Stimulated activated CD4-positive, alpha-beta T cell treated with anti-CD3 and anti-CD28 coated beads, Interleukin-1b, Interleukin-23, amount 100 ng/mL, for 24 hours (primary cell): ENCODE results near the gene CDK3.

Experiments used
- DNase-seq, 4 experiments: peaks; one replicate each; pipeline ENCODE4 v3.0.0-alpha.2; 2020; ENCODE audit warnings: low read depth in 4 of 4, low spot score in 1 of 4

CDK3 gene

DNA sequence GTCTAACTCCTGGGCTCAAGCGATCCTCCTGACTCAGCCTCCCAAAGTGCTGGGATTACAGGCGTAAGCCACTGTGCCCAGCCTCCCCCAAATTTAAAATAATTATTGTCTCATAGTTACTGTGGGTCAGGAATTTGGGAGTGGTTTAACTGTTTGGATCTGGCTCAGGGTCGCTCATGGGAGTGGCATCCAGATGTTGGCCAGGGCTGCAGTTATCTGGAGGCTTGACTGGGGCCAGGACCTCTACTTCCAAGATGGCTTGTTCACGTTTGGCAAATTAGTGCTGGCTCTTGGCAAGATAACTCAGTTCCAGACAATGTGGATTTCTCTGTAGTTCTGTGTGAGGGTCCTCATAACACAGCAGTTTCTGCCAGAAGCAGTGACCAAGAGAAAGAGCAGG lies 13.6 kb upstream of the CDK3 start:
- DNase-seq = no peak

GRCh38 chr17:75991396-75991795 lies 9.3 kb upstream of the CDK3 start:
- no peak for DNase-seq

- DNase-seq = no peak
Measured at GRCh38 chr17:75994802-75995370, 5.8 kb upstream of the CDK3 start.

- DNase-seq = no peak
Measured at GRCh38 chr17:75995385-75995925, 5.2 kb upstream of the CDK3 start.

GRCh38 chr17:75996665-75997590 lies 3.7 kb upstream of the CDK3 start:
- DNase-seq = peak in 1 of 4 experiments; percentile 39

DNA sequence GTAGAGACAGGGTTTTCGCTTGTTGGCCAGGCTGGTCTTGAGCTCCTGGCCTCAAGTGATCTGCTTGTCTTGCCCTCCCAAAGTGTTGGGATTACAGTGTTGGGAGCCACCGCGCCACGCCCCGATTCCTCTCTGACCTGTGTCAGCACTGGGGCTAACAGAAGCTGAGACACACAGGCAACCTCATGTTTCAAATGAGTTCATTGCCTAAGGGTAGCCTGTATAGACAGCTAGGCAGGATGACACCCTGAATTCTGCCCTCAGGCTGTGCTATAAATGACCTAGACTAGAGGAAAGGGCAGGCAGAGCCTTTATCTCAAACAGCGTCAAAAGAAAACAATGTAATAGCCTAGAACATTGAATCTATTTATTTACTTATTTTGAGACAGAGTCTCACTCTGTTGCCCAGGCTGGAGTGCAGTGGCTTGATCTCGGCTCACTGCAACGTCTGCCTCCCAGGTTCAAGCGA lies 2.3 kb upstream of the CDK3 start:
- DNase-seq = no peak

- DNase-seq = peak in 3 of 4 experiments; percentile 51 to 60 (median 58)
Measured at GRCh38 chr17:76000016-76000754, 470 bp upstream of the CDK3 start.

DNA sequence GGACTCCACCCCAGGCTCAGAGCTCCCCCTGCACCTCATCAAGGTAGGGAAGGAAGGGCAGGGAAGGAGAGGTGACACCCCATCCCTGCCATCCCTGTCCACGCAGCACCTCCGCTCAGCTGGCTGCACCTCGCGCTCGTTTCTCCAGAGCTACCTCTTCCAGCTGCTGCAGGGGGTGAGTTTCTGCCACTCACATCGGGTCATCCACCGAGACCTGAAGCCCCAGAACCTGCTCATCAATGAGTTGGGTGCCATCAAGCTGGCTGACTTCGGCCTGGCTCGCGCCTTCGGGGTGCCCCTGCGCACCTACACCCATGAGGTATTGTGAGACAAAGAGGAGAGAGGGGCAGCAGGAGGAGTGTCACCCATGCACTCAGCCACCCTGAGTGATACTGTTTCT lies 1.4 kb downstream of the CDK3 start:
- DNase-seq = no peak

DNA sequence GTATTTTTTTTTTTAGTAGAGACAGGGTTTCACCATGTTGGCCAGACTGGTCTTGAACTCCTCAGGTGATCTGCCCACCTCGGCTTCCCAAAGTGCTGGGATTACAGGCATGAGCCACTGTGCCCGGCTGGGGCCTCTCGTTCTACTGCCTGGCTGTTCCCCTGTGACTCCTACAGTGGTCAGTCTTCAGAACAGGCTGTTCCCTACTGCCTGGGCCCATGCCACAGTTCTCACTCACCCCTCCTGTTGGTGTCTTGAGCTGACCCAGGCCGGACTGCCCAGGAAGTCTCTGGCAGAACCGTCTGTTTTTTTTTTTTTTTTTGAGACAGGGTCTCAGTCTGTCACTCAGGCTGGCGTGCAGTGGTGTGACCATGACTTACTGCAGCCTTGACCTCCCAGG lies 3.3 kb downstream of the CDK3 start:
- no peak for DNase-seq

GRCh38 chr17:76004750-76005262 lies 4.2 kb downstream of the CDK3 start:
- no peak for DNase-seq

DNA sequence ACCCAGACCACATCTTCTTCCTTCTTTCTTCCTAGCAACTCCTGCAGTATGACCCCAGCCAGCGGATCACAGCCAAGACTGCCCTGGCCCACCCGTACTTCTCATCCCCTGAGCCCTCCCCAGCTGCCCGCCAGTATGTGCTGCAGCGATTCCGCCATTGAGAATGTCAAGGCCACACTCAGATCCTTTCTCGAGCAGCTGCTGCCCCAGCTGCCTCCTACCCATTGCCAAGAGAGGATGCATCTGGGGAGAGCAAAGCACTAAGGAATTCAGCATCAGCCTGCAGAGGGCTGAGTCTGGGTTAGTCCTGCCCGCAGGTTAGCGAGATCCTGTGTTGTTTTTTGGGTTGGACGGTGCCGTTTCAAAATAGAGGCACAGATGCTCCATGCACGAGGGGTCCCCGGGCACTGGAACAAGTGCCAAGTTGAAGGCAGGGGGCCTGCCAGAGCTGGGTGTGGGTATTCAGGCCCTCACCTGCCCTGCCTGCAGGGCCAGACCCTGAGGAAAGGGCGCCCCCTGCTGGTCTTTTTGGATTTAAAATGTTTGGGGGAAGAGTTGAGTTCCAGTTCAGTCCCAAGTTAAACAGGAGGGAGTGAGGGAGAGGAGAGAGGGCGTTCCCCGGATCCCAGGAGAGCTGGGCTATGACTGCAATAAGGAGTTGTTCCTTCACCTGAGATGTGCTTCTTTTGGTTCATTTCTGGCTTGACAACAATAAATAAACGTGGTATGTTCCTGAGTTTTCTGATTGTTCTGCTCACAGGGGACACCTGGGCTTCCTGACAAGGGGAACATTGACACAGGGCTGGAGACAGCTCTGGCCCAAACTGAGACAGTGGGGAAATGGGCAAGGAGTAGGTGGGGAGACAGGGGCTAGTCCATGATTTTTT lies 4.9 kb downstream of the CDK3 start:
- peak; percentile 80 to 91 (median 85) for DNase-seq

GRCh38 chr17:76007131-76007849 lies 6.6 kb downstream of the CDK3 start:
- no peak for DNase-seq

- DNase-seq = no peak
Measured at GRCh38 chr17:76007850-76008165, 7.2 kb downstream of the CDK3 start.

DNA sequence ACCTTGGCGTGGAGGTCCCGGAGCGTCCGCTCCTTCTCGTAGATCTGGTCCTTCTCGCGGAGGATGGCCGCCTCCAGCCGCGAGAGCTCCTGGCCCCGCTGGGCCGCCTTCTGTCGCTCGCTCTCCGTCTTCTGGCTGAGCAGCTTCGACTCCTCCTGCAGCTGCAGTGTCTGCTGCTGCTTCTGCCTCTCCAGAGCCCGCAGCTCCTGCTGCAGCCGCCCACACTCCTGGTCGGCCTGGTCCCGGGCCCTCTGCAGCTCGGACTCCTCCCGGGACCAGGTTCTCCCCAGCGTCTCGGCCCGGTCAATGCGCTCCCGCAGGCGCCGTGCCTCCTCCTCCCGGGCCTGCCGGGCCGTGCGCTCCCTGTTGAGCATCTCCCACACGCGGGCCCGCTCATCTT lies 7.6 kb downstream of the CDK3 start:
- no peak for DNase-seq

DNA sequence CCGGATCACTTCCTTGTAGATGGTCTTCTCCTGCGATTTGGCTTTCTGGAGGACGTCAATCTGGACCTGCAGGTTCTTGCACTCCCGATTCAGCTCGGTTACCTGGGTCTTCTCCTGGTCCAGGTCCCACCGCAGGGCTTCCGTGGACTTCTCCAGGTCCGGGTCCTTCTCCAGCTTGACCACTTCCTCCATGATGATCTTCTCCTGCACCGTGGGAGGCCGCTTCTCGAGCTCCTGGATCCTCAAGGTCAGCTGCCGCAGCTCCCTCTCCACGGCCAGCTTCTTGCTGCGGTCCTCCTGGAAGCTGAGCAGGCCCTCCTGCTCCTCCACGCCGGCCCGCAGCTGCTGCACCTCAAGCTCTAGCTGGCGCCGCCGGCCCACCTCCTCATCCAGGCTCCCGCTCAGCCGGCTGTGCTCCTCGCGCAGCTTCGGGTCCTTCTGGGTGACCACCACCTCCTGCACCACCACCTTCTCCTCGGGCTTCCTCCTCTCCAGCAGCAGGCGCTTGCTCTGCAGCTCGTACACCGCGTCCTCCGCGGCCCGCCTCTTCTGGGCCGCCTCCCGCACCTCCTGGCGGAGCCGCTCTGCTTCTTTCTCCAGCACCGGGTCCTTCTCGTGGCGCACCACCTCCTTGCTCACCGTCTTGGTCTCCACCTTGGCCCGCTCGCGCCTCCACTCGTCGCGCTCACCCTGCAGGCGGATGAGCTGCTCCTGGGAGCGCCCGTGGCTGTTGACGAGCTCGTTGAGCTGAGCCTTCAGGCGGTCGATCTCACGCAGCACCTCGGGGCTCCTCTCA lies 8.2 kb downstream of the CDK3 start:
- DNase-seq = no peak

DNA sequence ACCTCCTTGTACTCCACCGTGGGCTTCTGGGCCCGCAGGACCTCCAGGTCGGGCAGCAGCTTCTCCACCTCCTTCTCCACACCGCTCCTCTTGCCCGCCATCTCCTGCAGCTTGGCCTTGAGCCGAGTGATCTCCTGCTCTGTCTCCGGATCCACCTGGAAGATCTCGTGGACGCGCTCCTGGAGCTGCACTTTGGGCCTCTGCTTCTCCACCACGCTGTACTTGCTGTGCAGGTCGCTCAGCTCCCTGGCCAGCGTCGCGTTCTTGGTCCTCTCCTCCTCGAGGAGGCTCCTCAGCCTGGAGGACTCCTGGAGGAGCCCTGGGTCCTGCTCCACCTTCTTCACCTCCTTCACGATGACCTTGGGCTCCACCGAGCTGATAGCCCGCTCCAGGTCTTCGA lies 8.8 kb downstream of the CDK3 start:
- no peak for DNase-seq

GRCh38 chr17:76009969-76010661 lies 9.5 kb downstream of the CDK3 start:
- DNase-seq = no peak

- no peak for DNase-seq
Measured at GRCh38 chr17:76011951-76012350, 11.3 kb downstream of the CDK3 start.
